GM23248 (cell line): ENCODE measurements around the gene CARTPT.

Experiments used
- EZH2 ChIP-seq: fragments of 200-600 bp; sonication (generic); IDR thresholded peaks from 2 replicates; pipeline ENCODE4 v1.6.1; 2018; ENCODE audit warnings: antibody characterized with exemption, mild to moderate bottlenecking; ENCODE audit not compliant: insufficient read depth, poor library complexity, severe bottlenecking
- EZH2phosphoT487 ChIP-seq: fragments of 200-600 bp; sonication (generic); IDR thresholded peaks from 2 replicates; pipeline ENCODE4 v1.6.1; 2018; ENCODE audit warnings: antibody characterized with exemption, moderate library complexity, mild to moderate bottlenecking, low read depth; ENCODE audit not compliant: insufficient read depth

- no peak for TF ChIP-seq EZH2
- no peak for TF ChIP-seq EZH2phosphoT487
These were observed at the start of gene CARTPT for GRCh38 chr5:71719063-71719964.
